Vagina (tissue), 2 donors: ENCODE results near the gene DAPK3. TPM values are rescaled to one million over a fixed set of nuclear protein-coding genes. Genes with fewer than 3 reads are reported as not detected.

Experiments used
- DNase-seq, 2 donors: peaks; one replicate each; pipeline ENCODE4 v3.0.0-alpha.2; 2017; ENCODE audit errors: extremely low spot score in 2 of 2
- H3K27ac ChIP-seq: fragments of 200-600 bp; sonication (generic); one replicate; pipeline ENCODE4 v1.5.1; 2019
- H3K27me3 ChIP-seq: fragments of 200-600 bp; sonication (generic); one replicate; pipeline ENCODE4 v1.5.1; 2019
- H3K36me3 ChIP-seq, 2 donors: fragments of 200-600 bp; sonication (generic); one replicate each; pipeline ENCODE4 v1.5.1; 2017 to 2019
- H3K4me1 ChIP-seq: fragments of 200-600 bp; sonication (generic); one replicate; pipeline ENCODE4 v1.5.1; 2019
- H3K4me3 ChIP-seq, 2 donors: fragments of 200-600 bp; sonication (generic); 1 replicate in 1 of 2; 2 replicates in 1 of 2; pipeline ENCODE4 v1.5.1; 2016 to 2019
- H3K9me3 ChIP-seq: fragments of 200-600 bp; sonication (generic); one replicate; pipeline ENCODE4 v1.5.1; 2019
- POLR2A ChIP-seq, 2 donors: fragments of 450-650 bp; IDR thresholded peaks; one replicate each; pipeline ENCODE4 v1.6.1; 2017; ENCODE audit warnings: antibody characterized with exemption in 2 of 2, mild to moderate bottlenecking in 2 of 2, moderate library complexity in 2 of 2
- POLR2AphosphoS5 ChIP-seq, 2 donors: sonication (generic); formaldehyde crosslinking; IDR thresholded peaks; one replicate each; pipeline ENCODE4 v1.9.0; 2017; ENCODE audit warnings: antibody characterized with exemption in 2 of 2, mild to moderate bottlenecking in 2 of 2, low read depth in 1 of 2; ENCODE audit not compliant: insufficient read depth in 1 of 2
- intact Hi-C: fragments of 100-400 bp; cut with DNase I; formaldehyde crosslinking; loops from one replicate; pipeline ENCODE4 v1.15.1; 2023
- total RNA-seq: library from RNA; depleted of rRNA; stranded (reverse); fragments of >200 nt; gene quantifications from one replicate; pipeline ENCODE4 v1.2.3, GENCODE V29; 2016
- TF ChIP-seq, protein P1 (sequence below), 3 experiments: fragments of 450-650 bp in 2 of 3; fragments of 200-600 bp in 1 of 3; sonication (generic) in 1 of 3; IDR thresholded peaks; one replicate each; pipeline ENCODE4 v1.5.1; 2017 to 2019; ENCODE audit warnings: antibody characterized with exemption in 3 of 3, mild to moderate bottlenecking in 2 of 3, moderate library complexity in 2 of 3

DAPK3 gene
- total RNA-seq, 1 donor from 2014 or later = 62.4 TPM

DNA sequence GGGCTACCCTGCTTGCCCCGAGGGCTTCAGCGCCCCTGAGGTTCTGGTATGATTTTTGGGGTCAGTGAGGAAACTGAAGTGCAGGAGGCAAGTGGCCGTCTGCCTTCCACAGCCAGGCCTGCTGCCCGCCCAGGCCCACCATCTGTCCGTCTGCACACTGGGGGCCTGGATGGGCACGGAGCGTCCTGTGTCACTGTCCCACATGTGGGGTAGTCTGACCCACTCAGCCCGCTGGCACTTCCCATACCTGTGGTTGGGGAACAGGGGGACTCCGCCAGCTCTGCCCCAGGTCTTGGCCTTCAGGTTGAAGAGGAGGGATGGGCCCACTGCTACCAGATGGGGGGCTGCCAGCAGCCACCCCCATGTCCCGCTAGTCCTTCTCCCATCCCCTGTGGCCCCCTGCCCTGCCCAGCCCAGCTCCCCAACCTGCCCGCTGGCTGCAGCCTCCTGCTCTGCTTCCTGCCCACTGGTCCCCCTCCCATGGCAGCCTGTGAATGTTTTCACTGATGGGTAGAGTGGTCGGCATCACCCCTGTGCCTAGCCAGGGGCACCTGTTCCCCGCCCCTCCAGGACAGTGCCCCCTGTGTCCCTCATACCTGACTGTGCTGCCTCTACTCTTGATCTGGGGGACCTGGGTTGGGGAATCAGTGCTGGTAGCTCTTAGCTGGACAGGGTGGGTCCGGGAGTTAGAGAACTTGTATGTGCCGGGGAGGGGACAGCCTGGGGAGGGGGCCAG lies 46.2 kb upstream of the DAPK3 start:
- intact Hi-C loops = no loop called here
- Histone ChIP-seq H3K9me3 (no peaks in the 10 kb centered on the region), H3K4me1 (peaks cover 29% of the 10 kb centered on the region), H3K27ac (no peak overlapping the region), H3K4me3 (no peak overlapping the region), H3K36me3 (peaks cover 0 to 19% of the 10 kb centered on the region in 2 donors), H3K27me3 (no peaks in the 10 kb centered on the region)
- TF ChIP-seq POLR2A (IDR thresholded peaks at IDR 0.05) (no peak), POLR2AphosphoS5 (IDR thresholded peaks at IDR 0.05; ENCODE audit: insufficient read depth in 1 of 2, low read depth in 1 of 2) (no peak)
- TF ChIP-seq, protein P1, sequence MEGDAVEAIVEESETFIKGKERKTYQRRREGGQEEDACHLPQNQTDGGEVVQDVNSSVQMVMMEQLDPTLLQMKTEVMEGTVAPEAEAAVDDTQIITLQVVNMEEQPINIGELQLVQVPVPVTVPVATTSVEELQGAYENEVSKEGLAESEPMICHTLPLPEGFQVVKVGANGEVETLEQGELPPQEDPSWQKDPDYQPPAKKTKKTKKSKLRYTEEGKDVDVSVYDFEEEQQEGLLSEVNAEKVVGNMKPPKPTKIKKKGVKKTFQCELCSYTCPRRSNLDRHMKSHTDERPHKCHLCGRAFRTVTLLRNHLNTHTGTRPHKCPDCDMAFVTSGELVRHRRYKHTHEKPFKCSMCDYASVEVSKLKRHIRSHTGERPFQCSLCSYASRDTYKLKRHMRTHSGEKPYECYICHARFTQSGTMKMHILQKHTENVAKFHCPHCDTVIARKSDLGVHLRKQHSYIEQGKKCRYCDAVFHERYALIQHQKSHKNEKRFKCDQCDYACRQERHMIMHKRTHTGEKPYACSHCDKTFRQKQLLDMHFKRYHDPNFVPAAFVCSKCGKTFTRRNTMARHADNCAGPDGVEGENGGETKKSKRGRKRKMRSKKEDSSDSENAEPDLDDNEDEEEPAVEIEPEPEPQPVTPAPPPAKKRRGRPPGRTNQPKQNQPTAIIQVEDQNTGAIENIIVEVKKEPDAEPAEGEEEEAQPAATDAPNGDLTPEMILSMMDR (IDR thresholded peaks at IDR 0.05) = no peak
- peak in 1 of 2 donors; percentile 79 for DNase-seq

DNA sequence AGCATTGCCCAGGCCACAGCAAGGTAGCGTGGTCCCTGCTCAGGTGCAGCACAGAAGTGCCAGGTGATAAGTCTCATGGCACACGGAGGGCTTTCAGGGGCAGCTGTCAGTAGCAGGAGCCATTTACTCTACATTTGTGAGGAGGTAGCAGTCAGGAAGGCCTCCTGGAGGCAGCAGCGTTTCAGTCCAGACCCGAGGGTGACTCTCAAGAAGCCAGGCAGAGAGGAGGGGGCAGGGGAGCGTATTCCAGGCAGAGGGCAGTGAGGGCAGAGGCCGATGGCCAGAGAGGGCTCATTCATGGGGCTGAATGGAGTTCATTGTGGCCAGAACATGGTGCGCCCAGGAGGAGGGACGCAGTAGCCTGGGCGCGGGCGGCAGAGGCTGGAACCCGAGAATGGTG lies 45.6 kb upstream of the DAPK3 start:
- Histone ChIP-seq H3K4me3 (no peak overlapping the region), H3K9me3 (no peaks in the 10 kb centered on the region), H3K27ac (peak overlapping the region; percentile 56), H3K4me1 (peaks cover 29% of the 10 kb centered on the region), H3K27me3 (no peaks in the 10 kb centered on the region), H3K36me3 (peaks cover 0 to 19% of the 10 kb centered on the region in 2 donors)
- TF ChIP-seq, protein P1 (IDR thresholded peaks at IDR 0.05) = no peak
- TF ChIP-seq POLR2A (IDR thresholded peaks at IDR 0.05) (no peak), POLR2AphosphoS5 (IDR thresholded peaks at IDR 0.05; ENCODE audit: insufficient read depth in 1 of 2, low read depth in 1 of 2) (no peak)
- DNase-seq = no peak
- intact Hi-C loops = no loop called here

DNA sequence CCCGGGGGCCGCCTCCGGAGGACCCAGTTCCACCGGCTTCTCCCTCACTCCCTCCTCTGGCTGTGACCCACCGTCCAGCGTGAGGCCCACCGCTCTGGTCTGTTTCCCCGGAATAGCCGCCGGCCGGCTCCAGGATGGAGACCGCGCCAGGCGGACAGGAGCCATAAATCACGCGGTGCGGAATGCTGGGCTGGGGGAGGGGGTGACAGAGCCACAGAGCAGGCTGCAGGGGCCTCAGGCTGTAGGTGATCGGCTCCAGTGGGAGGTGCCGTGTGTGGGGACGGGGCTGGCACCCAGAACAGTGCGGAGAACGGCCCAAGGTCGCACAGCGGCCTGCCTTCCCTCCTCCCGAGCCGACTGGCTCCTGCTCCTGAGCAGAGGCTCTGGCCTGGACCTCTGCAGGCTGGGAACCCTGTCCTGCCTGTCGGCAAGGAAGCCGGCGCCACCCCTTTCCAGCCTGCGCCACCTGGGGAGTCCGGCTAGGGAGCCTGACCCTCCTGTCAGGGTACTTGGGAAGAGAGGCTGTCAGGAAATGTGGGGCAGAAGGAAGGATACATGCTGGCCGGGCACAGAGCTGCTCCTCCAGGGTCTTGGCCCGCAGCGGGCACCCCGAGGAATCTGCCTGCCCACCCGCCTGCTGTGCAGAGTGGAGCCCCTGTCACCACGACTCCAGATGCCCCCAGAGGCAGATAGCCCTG lies 45.0 kb upstream of the DAPK3 start:
- Histone ChIP-seq H3K4me3 (peak overlapping the region in 1 of 2 donors; percentile 31), H3K36me3 (peaks cover 0 to 19% of the 10 kb centered on the region in 2 donors), H3K4me1 (peaks cover 35% of the 10 kb centered on the region), H3K9me3 (no peaks in the 10 kb centered on the region), H3K27me3 (no peaks in the 10 kb centered on the region), H3K27ac (peak overlapping the region; percentile 56)
- intact Hi-C loops = no loop called here
- no peak for TF ChIP-seq POLR2AphosphoS5 (IDR thresholded peaks at IDR 0.05; ENCODE audit: insufficient read depth in 1 of 2, low read depth in 1 of 2)
- no peak for TF ChIP-seq POLR2A (IDR thresholded peaks at IDR 0.05)
- TF ChIP-seq, protein P1 (IDR thresholded peaks at IDR 0.05) = no peak
- no peak for DNase-seq

DNA sequence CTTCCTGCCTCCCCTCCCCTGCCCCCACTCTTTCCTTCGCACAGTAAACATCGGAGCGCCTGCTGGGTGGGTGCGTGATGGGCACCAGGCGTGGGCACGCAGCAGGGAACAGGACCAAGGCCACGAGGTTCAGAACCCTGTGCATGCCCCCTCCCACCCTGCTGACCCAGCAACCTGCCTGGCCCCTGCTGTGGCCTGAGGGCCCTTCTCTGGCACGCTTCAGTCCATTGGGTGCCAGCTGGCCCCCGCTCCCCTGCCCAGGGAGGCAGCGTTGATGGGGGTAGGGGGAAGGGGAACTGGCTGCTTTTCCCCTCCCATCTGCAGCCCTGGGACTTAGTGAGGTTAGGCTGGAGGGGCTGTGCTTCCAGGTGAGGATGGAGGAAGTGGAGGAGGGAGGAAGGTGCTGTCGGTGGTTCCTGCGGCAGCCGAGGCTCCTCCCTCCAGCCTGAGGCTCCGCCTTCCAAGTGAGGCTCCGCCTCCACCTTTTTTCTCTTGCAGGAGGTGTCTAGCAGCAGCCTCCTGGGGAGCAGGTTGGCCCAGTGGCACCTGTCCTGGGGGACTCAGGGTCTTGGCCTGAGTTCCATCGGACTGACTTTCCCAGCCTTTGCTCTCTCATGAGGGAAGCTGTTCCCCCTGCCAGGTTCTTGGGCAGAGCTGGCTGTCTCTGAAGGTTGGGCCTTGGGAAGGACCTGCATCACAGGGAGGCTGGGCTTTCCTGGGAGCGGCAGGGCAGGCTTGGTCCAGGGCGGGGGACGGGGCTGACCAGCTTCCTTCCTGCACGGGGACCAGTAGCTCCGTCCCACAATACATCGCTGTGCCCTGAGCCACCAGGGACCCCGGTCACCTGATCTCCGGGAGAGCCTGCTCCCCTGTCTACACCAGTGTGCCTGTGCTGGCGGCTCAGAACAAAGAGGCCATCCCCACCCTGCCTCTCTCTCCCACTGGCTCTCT lies 43.9 kb upstream of the DAPK3 start:
- H3K4me3 ChIP-seq = peak overlapping the region in 1 of 2 donors; percentile 31
- H3K27me3 ChIP-seq = no peaks in the 10 kb centered on the region
- H3K9me3 ChIP-seq = no peaks in the 10 kb centered on the region
- H3K4me1 ChIP-seq = peaks cover 46% of the 10 kb centered on the region
- H3K36me3 ChIP-seq = peaks cover 0 to 19% of the 10 kb centered on the region in 2 donors
- TF ChIP-seq, protein P1 (IDR thresholded peaks at IDR 0.05) = no peak
- TF ChIP-seq POLR2A (IDR thresholded peaks at IDR 0.05) = no peak
- peak in 1 of 2 donors; percentile 4 for TF ChIP-seq POLR2AphosphoS5 (IDR thresholded peaks at IDR 0.05; ENCODE audit: insufficient read depth in 1 of 2, low read depth in 1 of 2)
- no peak for DNase-seq
- peak overlapping the region; percentile 56 for H3K27ac ChIP-seq
- intact Hi-C loops = no loop called here
